IPS-18c (cell line): ENCODE measurements around the gene SLX4IP.

ENCODE experiments used
- H3K4me3 ChIP-seq: 2 replicates; pipeline ENCODE4 v1.7.0; 2013; ENCODE audit warnings: low read depth, mild to moderate bottlenecking, low read length, moderate library complexity; ENCODE audit not compliant: insufficient read depth
- H3K9me3 ChIP-seq: one replicate; pipeline ENCODE4 v1.6.1; 2013; ENCODE audit warnings: mild to moderate bottlenecking, low read length, moderate library complexity; ENCODE audit not compliant: control insufficient read depth, insufficient read depth

Gene SLX4IP

GRCh38 chr20:10647909-10648308 lies 212.8 kb downstream of the SLX4IP start:
- Histone ChIP-seq H3K9me3 (no peaks in the 10 kb centered on the region), H3K4me3 (no peak overlapping the region)

DNA sequence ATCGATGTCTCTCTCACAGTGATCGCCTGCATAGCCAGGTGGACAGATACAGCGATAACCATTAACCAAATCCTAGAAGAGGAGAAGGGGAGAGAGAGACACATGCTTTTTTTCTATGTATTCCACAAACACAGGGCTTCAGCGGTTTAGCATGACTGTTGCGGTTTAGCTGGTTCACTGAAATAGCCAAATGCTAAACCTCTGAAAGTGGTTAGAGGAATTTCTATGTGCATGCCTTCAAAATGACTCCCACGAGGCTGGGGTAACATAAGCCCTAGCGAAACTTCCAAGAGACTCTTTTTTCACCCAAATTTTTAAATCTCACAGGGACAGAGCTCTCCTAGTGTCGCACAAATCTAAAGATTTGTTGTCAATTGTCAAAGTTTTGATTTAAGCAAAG lies 213.5 kb downstream of the SLX4IP start:
- H3K4me3 ChIP-seq: no peak overlapping the region
- H3K9me3 ChIP-seq: no peaks in the 10 kb centered on the region

- Histone ChIP-seq H3K4me3 (no peak overlapping the region), H3K9me3 (no peaks in the 10 kb centered on the region)
Observed at GRCh38 chr20:10649080-10649796, 214.1 kb downstream of the SLX4IP start.

DNA sequence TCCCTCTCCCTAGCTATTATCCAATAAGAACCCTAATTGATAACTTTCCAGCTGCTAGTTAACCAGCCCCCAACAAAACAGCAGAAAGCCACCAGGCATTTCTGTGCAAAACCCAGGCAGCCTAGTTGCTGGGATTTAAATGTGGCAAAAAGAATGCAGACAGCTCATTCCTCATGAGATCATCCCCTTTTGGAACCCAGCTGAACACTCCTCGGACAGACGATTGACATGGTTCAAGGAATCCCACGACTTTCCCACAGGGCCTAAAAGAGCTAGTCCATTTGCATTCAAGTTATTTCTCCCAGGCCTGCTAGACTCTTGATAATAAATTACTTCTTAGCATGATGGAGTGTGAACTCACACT lies 214.7 kb downstream of the SLX4IP start:
- Histone ChIP-seq H3K9me3 (no peaks in the 10 kb centered on the region), H3K4me3 (no peak overlapping the region)

- Histone ChIP-seq H3K4me3 (no peak overlapping the region), H3K9me3 (no peaks in the 10 kb centered on the region)
Observed at GRCh38 chr20:10651227-10651990, 216.3 kb downstream of the SLX4IP start.

DNA sequence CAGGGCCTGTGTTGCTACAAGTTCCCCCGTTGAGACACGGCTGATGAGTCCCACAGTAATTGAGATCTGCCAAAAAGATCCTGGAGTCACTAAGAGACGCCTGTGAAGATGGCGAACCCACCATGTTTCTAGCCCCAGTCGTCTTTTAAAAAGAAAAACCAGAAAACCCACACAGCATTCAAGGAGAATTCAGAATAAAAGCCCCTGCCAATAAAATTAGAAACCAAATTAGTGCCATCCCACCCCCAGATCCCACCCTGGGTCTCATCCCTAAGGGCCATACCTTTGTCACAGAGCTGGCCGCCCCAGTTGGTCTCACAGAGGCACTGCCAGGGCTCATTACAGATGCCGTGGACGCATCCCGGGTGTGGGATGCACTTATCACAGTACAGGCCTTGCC lies 217.1 kb downstream of the SLX4IP start:
- Histone ChIP-seq H3K4me3 (no peak overlapping the region), H3K9me3 (no peaks in the 10 kb centered on the region)

DNA sequence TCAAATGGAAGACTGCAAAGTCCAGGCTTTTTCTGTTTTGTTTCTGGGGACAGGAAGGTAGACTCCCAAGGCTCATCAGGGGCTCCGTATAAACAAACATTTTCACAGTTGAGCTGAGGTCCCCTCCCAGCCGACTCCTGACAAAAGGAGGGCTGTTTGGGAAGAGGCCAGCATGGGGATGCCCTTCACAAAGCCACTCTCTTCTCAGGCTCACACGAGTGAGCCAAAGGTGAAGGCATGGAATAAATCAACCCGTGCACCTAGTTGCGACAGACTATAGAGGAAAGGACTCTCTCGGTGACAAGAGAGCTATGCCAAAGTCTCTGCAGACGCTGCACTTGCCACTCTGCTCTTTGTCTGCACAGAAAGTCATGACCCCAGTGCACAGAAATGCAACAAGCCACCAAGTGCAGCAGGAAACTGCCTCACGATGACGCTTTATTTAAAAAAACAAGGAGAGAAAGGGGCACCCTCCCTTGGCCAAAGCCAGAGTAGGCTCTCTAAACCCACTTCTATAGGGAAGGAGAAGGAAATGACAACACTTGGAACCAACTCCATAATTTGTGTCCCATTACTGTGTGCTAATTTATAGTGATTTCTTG lies 217.7 kb downstream of the SLX4IP start:
- Histone ChIP-seq H3K4me3 (no peak overlapping the region), H3K9me3 (no peaks in the 10 kb centered on the region)

GRCh38 chr20:10653599-10654249 lies 218.6 kb downstream of the SLX4IP start:
- Histone ChIP-seq H3K4me3 (no peak overlapping the region), H3K9me3 (no peaks in the 10 kb centered on the region)

DNA sequence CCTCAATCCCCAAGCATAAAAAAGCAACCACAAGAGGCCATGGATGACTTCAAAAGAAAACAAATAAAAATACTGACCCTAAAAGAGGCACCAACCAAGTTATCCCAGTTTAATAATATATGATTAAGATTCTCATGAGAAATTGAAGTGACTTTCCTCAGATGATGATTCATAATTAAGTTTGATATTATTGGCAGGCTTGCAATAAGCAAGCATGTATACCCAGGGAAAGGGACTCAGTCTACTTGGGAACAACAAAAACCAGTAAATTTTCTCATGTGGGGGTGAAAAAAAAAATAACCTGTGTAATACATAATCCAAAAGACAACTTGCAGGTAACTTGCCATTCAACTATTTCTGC lies 219.1 kb downstream of the SLX4IP start:
- Histone ChIP-seq H3K4me3 (no peak overlapping the region), H3K9me3 (no peaks in the 10 kb centered on the region)

DNA sequence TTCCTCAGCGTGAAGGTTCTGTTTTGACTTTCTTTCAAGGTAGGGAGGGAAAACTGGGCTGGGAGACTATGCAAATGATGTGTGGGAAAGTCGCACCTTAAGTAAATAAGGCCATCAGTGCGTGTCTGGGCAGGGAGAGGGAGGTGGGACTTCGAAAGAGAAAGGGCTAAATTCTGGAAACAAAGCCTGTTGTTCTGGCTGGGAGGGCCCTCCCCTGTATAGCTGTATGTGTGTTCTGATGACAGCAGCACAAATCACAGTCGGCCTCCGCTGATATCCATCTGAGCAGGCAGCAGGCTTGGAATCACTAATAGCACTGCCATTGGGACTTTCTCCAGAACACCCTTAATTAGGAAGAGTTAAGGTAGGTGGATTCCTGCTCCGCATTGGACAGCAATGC lies 219.5 kb downstream of the SLX4IP start:
- Histone ChIP-seq H3K4me3 (no peak overlapping the region), H3K9me3 (no peaks in the 10 kb centered on the region)

DNA sequence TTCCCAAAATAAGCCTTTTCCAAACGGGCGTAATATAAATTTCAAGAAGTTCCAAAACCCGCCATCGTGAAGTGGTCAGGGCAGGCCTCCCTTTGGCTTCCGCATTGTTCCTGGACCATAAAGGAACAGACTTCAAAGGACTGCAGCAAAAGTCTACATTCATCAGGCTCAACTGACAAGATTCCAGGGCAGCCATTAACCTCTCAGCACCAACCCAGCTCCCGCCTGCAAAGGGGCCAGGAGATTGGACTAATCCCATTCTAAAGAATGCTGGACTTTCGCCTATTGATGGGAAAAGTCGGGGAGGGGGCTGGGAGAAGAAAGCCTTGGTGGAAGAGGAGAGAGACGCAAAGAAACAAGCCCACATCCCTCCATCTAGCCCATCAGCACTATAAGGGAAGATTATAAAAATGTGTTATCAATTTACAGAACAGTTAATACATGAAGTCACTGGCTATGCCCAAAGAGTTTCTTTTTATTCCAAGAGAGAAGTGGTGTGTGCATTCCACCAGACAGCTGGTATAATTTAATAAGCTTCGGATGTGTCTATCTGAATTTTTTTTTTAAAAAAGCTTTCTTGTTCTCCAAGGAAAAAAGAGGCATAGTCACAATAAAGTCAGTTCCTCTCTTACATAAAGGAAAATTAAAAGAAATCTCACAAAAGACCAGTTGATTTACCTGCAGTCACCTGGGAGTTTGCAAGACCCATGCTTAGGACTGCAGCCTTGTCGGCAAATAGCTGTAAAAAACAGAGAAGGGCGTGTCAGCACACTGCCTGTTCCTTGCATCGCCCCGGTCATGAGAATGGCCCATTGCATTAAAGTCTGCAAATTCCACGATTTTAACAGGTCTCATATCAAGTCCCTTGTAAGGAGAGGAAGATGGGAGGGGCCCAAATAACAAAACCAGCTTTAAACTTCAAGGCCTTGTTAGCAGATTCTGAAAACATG lies 220.9 kb downstream of the SLX4IP start:
- Histone ChIP-seq H3K4me3 (no peak overlapping the region), H3K9me3 (no peaks in the 10 kb centered on the region)

GRCh38 chr20:10657453-10657852 lies 222.3 kb downstream of the SLX4IP start:
- H3K9me3 ChIP-seq: no peaks in the 10 kb centered on the region
- H3K4me3 ChIP-seq: no peak overlapping the region

DNA sequence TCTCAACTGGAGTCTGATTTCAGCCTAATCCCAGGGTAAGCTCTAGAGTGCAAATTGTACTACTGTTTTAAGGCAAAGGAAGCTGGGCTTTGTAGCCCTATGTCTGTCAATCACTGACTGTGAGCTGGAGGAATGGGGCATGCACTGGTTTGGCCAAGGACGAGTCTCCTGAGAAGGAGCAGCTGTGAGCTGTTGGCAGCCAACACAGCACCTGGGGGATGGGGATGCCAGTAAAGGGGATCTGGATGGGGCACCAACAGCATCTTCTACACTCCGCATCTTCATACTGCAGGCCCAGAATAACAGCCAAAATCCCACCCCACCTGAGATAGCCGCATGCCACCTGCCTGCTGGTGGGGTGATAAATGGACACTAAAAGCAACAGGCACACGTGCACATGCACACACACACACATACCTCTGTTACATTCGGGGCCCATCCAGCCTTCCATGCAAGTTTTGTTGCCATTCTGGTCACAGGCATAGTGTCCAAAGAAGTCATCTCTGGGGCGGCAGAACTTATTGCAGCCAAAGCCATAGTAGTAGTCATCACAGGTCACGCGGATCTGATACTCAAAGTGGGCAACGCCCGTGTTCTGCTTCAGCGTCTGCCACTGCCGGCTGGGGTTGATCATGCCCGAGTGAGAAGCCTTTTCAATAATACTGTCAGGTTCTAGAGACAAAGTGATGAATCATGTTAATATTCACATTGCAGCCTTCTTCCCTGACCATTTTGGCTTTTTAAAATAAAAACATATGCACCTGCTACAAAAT lies 223.1 kb downstream of the SLX4IP start:
- H3K4me3 ChIP-seq: no peak overlapping the region
- no peaks in the 10 kb centered on the region for H3K9me3 ChIP-seq

- no peaks in the 10 kb centered on the region for H3K9me3 ChIP-seq
Observed at GRCh38 chr20:10658876-10659632, 223.9 kb downstream of the SLX4IP start.

GRCh38 chr20:10659651-10660601 lies 224.8 kb downstream of the SLX4IP start:
- Histone ChIP-seq H3K9me3 (no peaks in the 10 kb centered on the region), H3K4me3 (no peak overlapping the region)

More at GRCh38 chr20:10658876-10659632, 223.9 kb downstream of the SLX4IP start:
- no peak overlapping the region for H3K4me3 ChIP-seq
